Peyer's patch (tissue), 4 donors: ENCODE data around the gene POLR2C. TPM values are rescaled to one million over a fixed set of nuclear protein-coding genes. Genes with fewer than 3 reads are reported as not detected.

Experiments used
- DNase-seq, 3 donors: peaks; one replicate each; pipeline ENCODE4 v3.0.0-alpha.2; 2017 to 2019
- H3K27ac ChIP-seq, 4 donors: fragments of 200-600 bp; sonication (generic); one replicate each; pipeline ENCODE4 v1.5.1; 2016 to 2019
- H3K27me3 ChIP-seq, 2 donors: fragments of 200-600 bp; sonication (generic); one replicate each; pipeline ENCODE4 v1.5.1; 2019
- H3K36me3 ChIP-seq, 3 donors: fragments of 200-600 bp; sonication (generic); one replicate each; pipeline ENCODE4 v1.5.1; 2016 to 2019
- H3K4me1 ChIP-seq, 4 donors: fragments of 200-600 bp; sonication (generic); one replicate each; pipeline ENCODE4 v1.5.1; 2016 to 2019
- H3K4me3 ChIP-seq, 4 donors: fragments of 200-600 bp; sonication (generic); 1 replicate in 3 of 4; 2 replicates in 1 of 4; pipeline ENCODE4 v1.5.1; 2016 to 2019; ENCODE audit warnings: mild to moderate bottlenecking in 1 of 4
- H3K9me3 ChIP-seq, 4 donors: fragments of 200-600 bp; sonication (generic); one replicate each; pipeline ENCODE4 v1.5.1; 2016 to 2019; ENCODE audit warnings: mild to moderate bottlenecking in 1 of 4
- CTCF ChIP-seq, 6 experiments: fragments of 450-650 bp in 4 of 6; fragments of 200-600 bp in 2 of 6; sonication (generic) in 1 of 6; IDR thresholded peaks; one replicate each; pipeline ENCODE4 v1.5.1; 2017 to 2019; ENCODE audit warnings: antibody characterized with exemption in 6 of 6, mild to moderate bottlenecking in 3 of 6, moderate library complexity in 1 of 6
- POLR2A ChIP-seq, 2 donors: fragments of 450-650 bp; IDR thresholded peaks; one replicate each; pipeline ENCODE4 v1.5.1; 2017; ENCODE audit warnings: antibody characterized with exemption in 2 of 2, mild to moderate bottlenecking in 2 of 2, moderate library complexity in 2 of 2
- total RNA-seq, 4 donors: library from RNA; depleted of rRNA; stranded (reverse); fragments of >200 nt; gene quantifications; one replicate each; pipeline ENCODE4 v1.1.0, GENCODE V29; 2016

POLR2C gene
- total RNA-seq, 4 donors from 2014 or later: 68.0 to 113 (median 84.8) TPM

DNA sequence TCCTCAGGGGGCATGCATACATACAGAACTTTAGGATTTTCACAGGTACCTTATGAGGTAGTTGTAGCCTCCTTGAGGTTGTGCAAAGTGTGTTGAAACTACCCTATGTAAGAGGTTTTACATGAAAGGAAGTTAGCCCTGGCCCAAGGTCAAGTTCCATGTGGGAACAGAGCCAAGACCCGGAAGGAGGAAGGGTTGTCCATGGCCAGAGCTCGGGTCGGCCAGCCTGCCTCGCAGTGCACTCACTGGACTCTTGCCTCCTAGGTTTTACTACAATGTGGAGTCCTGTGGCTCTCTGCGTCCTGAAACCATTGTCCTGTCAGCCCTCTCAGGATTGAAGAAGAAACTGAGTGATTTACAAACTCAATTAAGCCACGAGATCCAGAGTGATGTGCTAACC lies 8.2 kb downstream of the POLR2C start:
- peaks cover 0 to 92% (median 0%) of the 10 kb centered on the region in 3 donors for H3K36me3 ChIP-seq
- DNase-seq: peak; percentile 15 to 84 (median 80)

DNA sequence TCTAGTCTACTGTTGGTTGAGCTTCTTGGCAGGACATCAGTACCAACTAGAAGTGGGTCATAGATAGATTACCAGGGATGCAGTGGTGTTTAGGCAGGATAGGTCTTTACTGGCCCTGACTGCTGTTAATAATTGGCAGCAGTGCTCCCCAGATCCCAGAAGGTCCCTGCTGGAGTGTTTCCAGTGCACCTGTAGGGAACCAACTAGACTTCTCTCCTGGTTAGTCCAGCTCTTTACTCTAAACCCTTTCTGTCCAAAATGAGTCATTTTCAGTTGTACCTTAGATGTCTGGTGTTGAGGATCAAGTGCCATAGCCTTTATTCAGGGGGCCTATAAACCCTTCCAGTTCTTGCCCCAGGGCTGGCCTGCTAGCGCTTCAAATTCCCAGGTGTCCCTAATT lies 8.7 kb downstream of the POLR2C start:
- H3K36me3 ChIP-seq: peaks cover 0 to 87% (median 0%) of the 10 kb centered on the region in 3 donors
- H3K4me1 ChIP-seq: peaks cover 0 to 44% (median 7%) of the 10 kb centered on the region in 4 donors
- H3K27me3 ChIP-seq: no peaks in the 10 kb centered on the region
- TF ChIP-seq CTCF (IDR thresholded peaks at IDR 0.05) (no peak), POLR2A (IDR thresholded peaks at IDR 0.05) (no peak)
- H3K27ac ChIP-seq: peak overlapping the region in 2 of 4 donors; percentile 71 to 81
- no peak overlapping the region for H3K4me3 ChIP-seq
- peak in 1 of 3 donors; percentile 6 for DNase-seq
- H3K9me3 ChIP-seq: no peaks in the 10 kb centered on the region

More for the DNA sequence above, 8.2 kb downstream of the POLR2C start:
- H3K4me3 ChIP-seq: no peak overlapping the region
- peaks cover 0 to 40% (median 5%) of the 10 kb centered on the region in 4 donors for H3K4me1 ChIP-seq
- peak in 1 of 2 donors; percentile 19 for TF ChIP-seq POLR2A (IDR thresholded peaks at IDR 0.05)
- no peak for TF ChIP-seq CTCF (IDR thresholded peaks at IDR 0.05)
- no peaks in the 10 kb centered on the region for H3K27me3 ChIP-seq
- peak overlapping the region in 2 of 4 donors; percentile 71 to 81 for H3K27ac ChIP-seq
- H3K9me3 ChIP-seq: no peaks in the 10 kb centered on the region

GRCh38 chr16:57471852-57472664 lies 9.6 kb downstream of the POLR2C start:
- peaks cover 0 to 52% (median 8%) of the 10 kb centered on the region in 4 donors for H3K4me1 ChIP-seq
- no peaks in the 10 kb centered on the region for H3K27me3 ChIP-seq
- no peaks in the 10 kb centered on the region for H3K9me3 ChIP-seq
- H3K4me3 ChIP-seq: no peak overlapping the region
- DNase-seq: peak; percentile 13 to 83 (median 79)
- peaks cover 0 to 78% (median 0%) of the 10 kb centered on the region in 3 donors for H3K36me3 ChIP-seq
- peak overlapping the region in 3 of 4 donors; percentile 26 to 81 (median 71) for H3K27ac ChIP-seq
- peak in 1 of 2 donors; percentile 39 for TF ChIP-seq POLR2A (IDR thresholded peaks at IDR 0.05)
- TF ChIP-seq CTCF (IDR thresholded peaks at IDR 0.05): no peak

DNA sequence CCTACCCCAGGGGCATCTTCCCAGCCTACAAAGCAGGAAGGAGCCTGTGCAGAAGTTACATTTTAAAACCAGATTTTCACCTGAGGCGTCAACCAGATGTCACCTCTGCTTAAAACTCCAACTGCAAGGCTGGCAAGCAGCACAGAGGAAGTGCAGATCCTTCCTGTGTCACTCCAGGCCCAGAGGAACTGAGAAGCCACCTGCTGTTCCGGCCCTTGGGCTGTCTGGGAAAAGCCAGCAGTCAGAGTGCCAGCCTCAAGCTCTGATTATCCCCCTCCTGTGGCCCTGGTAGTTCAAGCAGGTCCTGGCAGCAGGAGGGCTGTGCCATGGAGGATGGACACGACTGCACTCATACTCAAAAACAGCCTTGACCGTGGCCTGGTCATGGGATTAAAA lies 10.2 kb downstream of the POLR2C start:
- Histone ChIP-seq H3K27ac (peak overlapping the region in 3 of 4 donors; percentile 26 to 81 (median 71)), H3K9me3 (no peaks in the 10 kb centered on the region), H3K4me1 (peaks cover 0 to 56% (median 8%) of the 10 kb centered on the region in 4 donors), H3K27me3 (no peaks in the 10 kb centered on the region), H3K4me3 (no peak overlapping the region), H3K36me3 (peaks cover 0 to 72% (median 0%) of the 10 kb centered on the region in 3 donors)
- TF ChIP-seq POLR2A (IDR thresholded peaks at IDR 0.05) (no peak), CTCF (IDR thresholded peaks at IDR 0.05) (no peak)
- DNase-seq: peak in 1 of 3 donors; percentile 10

GRCh38 chr16:57473176-57473840 lies 10.8 kb downstream of the POLR2C start:
- Histone ChIP-seq H3K4me3 (no peak overlapping the region), H3K36me3 (peaks cover 0 to 66% (median 0%) of the 10 kb centered on the region in 3 donors), H3K9me3 (no peaks in the 10 kb centered on the region), H3K27me3 (no peaks in the 10 kb centered on the region), H3K4me1 (peaks cover 5 to 62% (median 10%) of the 10 kb centered on the region in 4 donors), H3K27ac (peak overlapping the region in 2 of 4 donors; percentile 71 to 81)
- no peak for TF ChIP-seq CTCF (IDR thresholded peaks at IDR 0.05)
- no peak for TF ChIP-seq POLR2A (IDR thresholded peaks at IDR 0.05)
- DNase-seq: peak in 1 of 3 donors; percentile 5
